Neural progenitor cell (in vitro differentiated cells): ENCODE measurements around the gene RNFT2. TPM values are rescaled to one million over a fixed set of nuclear protein-coding genes. Genes with fewer than 3 reads are reported as not detected.
A peak's percentile ranks its signal among the peaks of the same experiment; 100 is the strongest.

Experiments
- DNase-seq: peaks from one replicate; pipeline ENCODE4 v3.0.0-alpha.2; 2016; ENCODE audit warnings: low spot score
- H2AFZ ChIP-seq: fragments of 200-600 bp; sonication (generic); replicated peaks from 2 replicates; pipeline ENCODE4 v1.6.1; 2016; ENCODE audit warnings: antibody characterized with exemption
- H3F3A ChIP-seq: fragments of 200-600 bp; sonication (generic); 2 replicates; pipeline ENCODE4 v1.6.1; 2016; ENCODE audit warnings: antibody characterized with exemption, low read depth
- H3K27ac ChIP-seq: fragments of 200-600 bp; sonication (generic); 2 replicates; pipeline ENCODE4 v1.5.1; 2016; ENCODE audit warnings: mild to moderate bottlenecking
- H3K27me3 ChIP-seq: fragments of 200-600 bp; sonication (generic); 2 replicates; pipeline ENCODE4 v1.6.1; 2016; ENCODE audit warnings: mild to moderate bottlenecking, moderate library complexity
- H3K36me3 ChIP-seq: fragments of 200-600 bp; sonication (generic); 2 replicates; pipeline ENCODE4 v1.5.1; 2016
- H3K4me1 ChIP-seq: fragments of 200-600 bp; sonication (generic); 2 replicates; pipeline ENCODE4 v1.6.1; 2016; ENCODE audit warnings: mixed run types
- H3K4me2 ChIP-seq: fragments of 200-600 bp; sonication (generic); 2 replicates; pipeline ENCODE4 v1.6.1; 2016
- H3K4me3 ChIP-seq: fragments of 200-600 bp; sonication (generic); 2 replicates; pipeline ENCODE4 v1.5.1; 2016
- H3K79me2 ChIP-seq: fragments of 200-600 bp; sonication (generic); 2 replicates; pipeline ENCODE4 v1.6.1; 2016; ENCODE audit warnings: low read depth
- H3K9ac ChIP-seq: fragments of 200-600 bp; sonication (generic); 2 replicates; pipeline ENCODE4 v1.6.1; 2016
- H3K9me3 ChIP-seq: fragments of 200-600 bp; sonication (generic); 2 replicates; pipeline ENCODE4 v1.5.1; 2016; ENCODE audit warnings: low read depth
- H4K20me1 ChIP-seq: fragments of 200-600 bp; sonication (generic); 2 replicates; pipeline ENCODE4 v1.6.1; 2016; ENCODE audit warnings: low read depth
- H3K27ac Mint-ChIP-seq: 3 replicates; pipeline ENCODE4 v1.8.0; 2021; ENCODE audit warnings: mixed read lengths
- H3K27me3 Mint-ChIP-seq: 2 replicates; pipeline ENCODE4 v1.8.0; 2022; ENCODE audit warnings: low read depth, mild to moderate bottlenecking, inconsistent platforms, moderate library complexity, mixed read lengths; ENCODE audit not compliant: insufficient read depth
- H3K36me3 Mint-ChIP-seq: 3 replicates; pipeline ENCODE4 v1.8.0; 2021; ENCODE audit warnings: mixed read lengths
- H3K4me1 Mint-ChIP-seq: 3 replicates; pipeline ENCODE4 v1.8.0; 2021; ENCODE audit warnings: mixed read lengths
- H3K4me3 Mint-ChIP-seq: 3 replicates; pipeline ENCODE4 v1.8.0; 2021; ENCODE audit warnings: mild to moderate bottlenecking, moderate library complexity, mixed read lengths
- H3K9me3 Mint-ChIP-seq: 3 replicates; pipeline ENCODE4 v1.8.0; 2020; ENCODE audit warnings: mixed read lengths
- EZH2 ChIP-seq: fragments of 200-600 bp; sonication (generic); IDR thresholded peaks from 2 replicates; pipeline ENCODE4 v1.6.1; 2017; ENCODE audit warnings: antibody characterized with exemption, mild to moderate bottlenecking, moderate library complexity
- EZH2phosphoT487 ChIP-seq: fragments of 200-600 bp; sonication (generic); IDR thresholded peaks from 2 replicates; pipeline ENCODE4 v1.6.1; 2017; ENCODE audit warnings: antibody characterized with exemption
- total RNA-seq: library from RNA; depleted of rRNA; stranded (reverse); fragments of >200 nt; gene quantifications from 2 replicates; pipeline ENCODE4 v1.2.3, GENCODE V29; 2015; ENCODE audit warnings: low replicate concordance
- TF ChIP-seq, protein P1 (sequence below): fragments of 200-600 bp; sonication (generic); IDR thresholded peaks from 2 replicates; pipeline ENCODE4 v1.5.1; 2017; ENCODE audit warnings: antibody characterized with exemption, mild to moderate bottlenecking

RNFT2 gene
- total RNA-seq, 1 donor from 2014 or later: 26.9 TPM

- Histone ChIP-seq H3K27ac (no peak overlapping the region), H3K4me3 (no peak overlapping the region), H3K9me3 (no peaks in the 10 kb centered on the region), H4K20me1 (no peaks in the 10 kb centered on the region), H3K27me3 (peaks cover 35% of the 10 kb centered on the region), H3F3A (peaks cover under 1% of the 10 kb centered on the region), H3K36me3 (no peaks in the 10 kb centered on the region), H3K4me2 (no peak overlapping the region), H3K9ac (no peak overlapping the region), H3K4me1 (no peaks in the 10 kb centered on the region), H2AFZ (no peak overlapping the region), H3K79me2 (no peaks in the 10 kb centered on the region)
- Mint-ChIP-seq H3K4me3 (no peak overlapping the region), H3K36me3 (no peaks in the 10 kb centered on the region), H3K27me3 (peaks cover 25% of the 10 kb centered on the region), H3K9me3 (no peaks in the 10 kb centered on the region), H3K4me1 (no peaks in the 10 kb centered on the region), H3K27ac (no peak overlapping the region)
- TF ChIP-seq EZH2phosphoT487 (no peak), EZH2 (no peak)
- TF ChIP-seq, protein P1, sequence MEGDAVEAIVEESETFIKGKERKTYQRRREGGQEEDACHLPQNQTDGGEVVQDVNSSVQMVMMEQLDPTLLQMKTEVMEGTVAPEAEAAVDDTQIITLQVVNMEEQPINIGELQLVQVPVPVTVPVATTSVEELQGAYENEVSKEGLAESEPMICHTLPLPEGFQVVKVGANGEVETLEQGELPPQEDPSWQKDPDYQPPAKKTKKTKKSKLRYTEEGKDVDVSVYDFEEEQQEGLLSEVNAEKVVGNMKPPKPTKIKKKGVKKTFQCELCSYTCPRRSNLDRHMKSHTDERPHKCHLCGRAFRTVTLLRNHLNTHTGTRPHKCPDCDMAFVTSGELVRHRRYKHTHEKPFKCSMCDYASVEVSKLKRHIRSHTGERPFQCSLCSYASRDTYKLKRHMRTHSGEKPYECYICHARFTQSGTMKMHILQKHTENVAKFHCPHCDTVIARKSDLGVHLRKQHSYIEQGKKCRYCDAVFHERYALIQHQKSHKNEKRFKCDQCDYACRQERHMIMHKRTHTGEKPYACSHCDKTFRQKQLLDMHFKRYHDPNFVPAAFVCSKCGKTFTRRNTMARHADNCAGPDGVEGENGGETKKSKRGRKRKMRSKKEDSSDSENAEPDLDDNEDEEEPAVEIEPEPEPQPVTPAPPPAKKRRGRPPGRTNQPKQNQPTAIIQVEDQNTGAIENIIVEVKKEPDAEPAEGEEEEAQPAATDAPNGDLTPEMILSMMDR: no peak
- DNase-seq: no peak
Measured at GRCh38 chr12:116887897-116888296, 149.8 kb downstream of the RNFT2 start.

DNA sequence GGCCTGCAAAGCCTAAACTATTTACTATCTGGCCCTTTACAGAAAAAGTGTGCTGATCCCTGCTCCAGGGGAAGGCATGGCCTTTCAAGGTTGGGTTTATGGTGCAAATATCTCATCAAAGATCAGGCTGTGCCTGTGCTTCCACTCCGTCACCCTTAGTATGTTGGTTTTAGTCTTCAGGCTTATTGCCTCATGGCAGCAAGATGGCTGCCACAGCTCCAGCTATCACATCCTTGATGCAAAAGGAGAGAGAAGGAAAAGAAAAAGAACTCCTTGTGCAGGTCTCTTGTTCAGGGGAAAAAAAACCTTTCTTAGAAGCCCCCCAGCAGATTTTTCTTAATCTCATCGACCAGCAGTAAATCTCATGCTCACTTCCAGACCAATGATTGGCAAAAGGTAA is 152.2 kb downstream of the RNFT2 start:
- Histone ChIP-seq H3K9me3 (no peaks in the 10 kb centered on the region), H3K27ac (no peak overlapping the region), H3K27me3 (peaks cover 14% of the 10 kb centered on the region), H3K4me2 (no peak overlapping the region), H4K20me1 (no peaks in the 10 kb centered on the region), H3K79me2 (no peaks in the 10 kb centered on the region), H2AFZ (no peak overlapping the region), H3K4me3 (no peak overlapping the region), H3K9ac (no peak overlapping the region), H3K36me3 (no peaks in the 10 kb centered on the region), H3F3A (no peaks in the 10 kb centered on the region), H3K4me1 (no peaks in the 10 kb centered on the region)
- TF ChIP-seq, protein P1: no peak
- TF ChIP-seq EZH2 (no peak), EZH2phosphoT487 (no peak)
- no peak overlapping the region for H3K4me3 Mint-ChIP-seq
- no peak overlapping the region for H3K27ac Mint-ChIP-seq
- H3K27me3 Mint-ChIP-seq: peaks cover 17% of the 10 kb centered on the region
- no peaks in the 10 kb centered on the region for H3K36me3 Mint-ChIP-seq
- H3K4me1 Mint-ChIP-seq: no peaks in the 10 kb centered on the region
- no peak for DNase-seq
- H3K9me3 Mint-ChIP-seq: no peaks in the 10 kb centered on the region

DNA sequence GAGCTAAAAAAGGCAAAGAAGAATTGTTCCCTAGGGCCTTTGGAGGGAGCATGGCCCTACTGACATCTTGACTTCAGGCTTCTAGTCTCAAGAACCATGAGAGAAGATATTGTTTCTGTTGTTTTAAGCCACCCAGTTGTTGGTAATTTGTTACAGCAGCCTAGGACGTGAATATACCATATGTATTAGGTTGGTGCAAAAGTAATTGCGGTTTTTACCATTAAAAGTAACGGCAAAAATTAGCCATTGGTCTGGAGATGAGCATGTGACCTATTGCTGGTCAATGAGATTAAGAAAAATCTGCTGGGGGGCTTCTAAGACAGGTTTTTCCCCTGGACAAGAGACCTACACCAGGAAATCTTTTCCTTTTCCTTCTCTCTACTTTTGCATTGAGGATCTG is 152.9 kb downstream of the RNFT2 start:
- Histone ChIP-seq H3K27ac (no peak overlapping the region), H4K20me1 (no peaks in the 10 kb centered on the region), H2AFZ (no peak overlapping the region), H3K9ac (no peak overlapping the region), H3K4me2 (no peak overlapping the region), H3F3A (no peaks in the 10 kb centered on the region), H3K4me1 (no peaks in the 10 kb centered on the region), H3K27me3 (peaks cover 7% of the 10 kb centered on the region), H3K79me2 (no peaks in the 10 kb centered on the region), H3K9me3 (no peaks in the 10 kb centered on the region), H3K36me3 (no peaks in the 10 kb centered on the region), H3K4me3 (no peak overlapping the region)
- Mint-ChIP-seq H3K4me1 (no peaks in the 10 kb centered on the region), H3K27me3 (peaks cover 12% of the 10 kb centered on the region), H3K9me3 (no peaks in the 10 kb centered on the region), H3K4me3 (peak overlapping the region; percentile 38), H3K36me3 (no peaks in the 10 kb centered on the region), H3K27ac (no peak overlapping the region)
- TF ChIP-seq EZH2phosphoT487 (no peak), EZH2 (no peak)
- TF ChIP-seq, protein P1: no peak
- no peak for DNase-seq
